Activated CD4-positive, alpha-beta memory T cell treated with anti-CD3 and anti-CD28 coated beads, Interleukin-2, amount 10 ng/mL, durations not matched to agents 7 days and 5 days (primary cell): ENCODE measurements around the gene TAS2R13. TPM values are rescaled to one million over a fixed set of nuclear protein-coding genes. Genes with fewer than 3 reads are reported as not detected.

ENCODE experiments used
- CTCF ChIA-PET: fragments of 350-600 bp; sonication (Branson Sonifier 250); formaldehyde crosslinking; loops from one replicate; lab custom pipeline; 2021; ENCODE audit warnings: antibody characterized with exemption, inconsistent platforms; lab: Charles Lee
- POLR2A ChIA-PET: fragments of 350-600 bp; sonication (Branson Sonifier 250); formaldehyde crosslinking; loops from one replicate; lab custom pipeline; 2021; ENCODE audit warnings: antibody characterized with exemption; lab: Charles Lee
- DNase-seq: peaks from one replicate; pipeline ENCODE4 v3.0.0-alpha.2; 2020
- H3K27ac Mint-ChIP-seq: one replicate; pipeline ENCODE4 v1.8.0; 2021; ENCODE audit warnings: mild to moderate bottlenecking, mixed read lengths
- H3K27me3 Mint-ChIP-seq: one replicate; pipeline ENCODE4 v1.8.0; 2021; ENCODE audit warnings: mixed read lengths
- H3K36me3 Mint-ChIP-seq: one replicate; pipeline ENCODE4 v1.8.0; 2021; ENCODE audit warnings: low read depth, mixed read lengths
- H3K4me1 Mint-ChIP-seq: one replicate; pipeline ENCODE4 v1.8.0; 2021; ENCODE audit warnings: mixed read lengths
- H3K4me3 Mint-ChIP-seq: one replicate; pipeline ENCODE4 v1.8.0; 2021; ENCODE audit warnings: mild to moderate bottlenecking, mixed read lengths
- H3K9me3 Mint-ChIP-seq: one replicate; pipeline ENCODE4 v1.8.0; 2021; ENCODE audit warnings: mixed read lengths
- total RNA-seq, 2 experiments: library from RNA; stranded (reverse); gene quantifications; one replicate each; pipeline ENCODE4 v1.2.3, GENCODE V29; 2021

Gene TAS2R13
- total RNA-seq, 2 experiments from 2014 or later: 0.23 to 0.25 TPM

DNA sequence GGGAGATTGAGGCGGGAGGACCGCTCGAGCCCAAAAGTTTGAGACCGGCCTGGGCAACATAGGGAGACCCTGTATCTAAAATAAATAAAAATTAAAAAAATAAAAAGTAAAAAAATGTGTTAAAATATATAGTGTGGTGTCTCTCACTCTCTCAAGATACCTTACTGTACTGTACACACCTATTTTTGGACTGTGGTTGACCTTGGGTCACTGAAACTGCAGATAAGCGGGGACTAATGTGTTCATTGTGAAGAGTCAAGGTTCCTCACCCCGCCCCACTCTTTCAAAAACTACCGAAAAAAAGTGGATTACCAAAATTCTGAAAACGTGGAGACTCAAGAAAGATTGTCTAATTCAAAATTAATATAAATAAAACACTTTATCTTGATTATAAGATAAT, 1.0 kb upstream of the TAS2R13 start:
- no peaks in the 10 kb centered on the region for H3K9me3 Mint-ChIP-seq
- H3K4me1 Mint-ChIP-seq: no peaks in the 10 kb centered on the region
- H3K36me3 Mint-ChIP-seq: peaks cover 2% of the 10 kb centered on the region
- no peak overlapping the region for H3K27ac Mint-ChIP-seq
- H3K27me3 Mint-ChIP-seq: no peaks in the 10 kb centered on the region
- no peak for DNase-seq
- no peak overlapping the region for H3K4me3 Mint-ChIP-seq
- ChIA-PET CTCF (no interaction called here), POLR2A (no interaction called here)

DNA sequence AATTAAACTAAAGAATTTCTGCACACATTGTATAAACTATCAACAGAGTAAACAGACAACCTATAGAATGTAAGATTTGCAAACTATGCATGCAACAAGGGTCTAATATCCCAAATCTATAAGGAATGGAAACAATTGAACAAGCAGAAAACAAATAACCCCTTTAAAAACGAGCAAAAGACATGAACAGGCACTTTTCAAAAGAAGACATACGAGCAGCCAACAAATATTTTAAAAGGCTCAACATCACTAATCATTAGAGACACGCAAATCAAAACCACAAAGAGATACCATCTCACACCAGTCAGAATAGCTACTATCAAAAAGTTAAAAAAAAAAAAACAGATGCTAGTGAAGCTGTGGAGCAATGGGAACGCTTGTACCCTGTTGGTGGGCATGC, 4.7 kb downstream of the TAS2R13 start:
- H3K4me1 Mint-ChIP-seq: no peaks in the 10 kb centered on the region
- H3K27ac Mint-ChIP-seq: no peak overlapping the region
- ChIA-PET CTCF (no interaction called here), POLR2A (no interaction called here)
- no peak for DNase-seq
- H3K9me3 Mint-ChIP-seq: peaks cover 17% of the 10 kb centered on the region
- H3K4me3 Mint-ChIP-seq: no peak overlapping the region
- H3K36me3 Mint-ChIP-seq: peaks cover 2% of the 10 kb centered on the region
- no peaks in the 10 kb centered on the region for H3K27me3 Mint-ChIP-seq

DNA sequence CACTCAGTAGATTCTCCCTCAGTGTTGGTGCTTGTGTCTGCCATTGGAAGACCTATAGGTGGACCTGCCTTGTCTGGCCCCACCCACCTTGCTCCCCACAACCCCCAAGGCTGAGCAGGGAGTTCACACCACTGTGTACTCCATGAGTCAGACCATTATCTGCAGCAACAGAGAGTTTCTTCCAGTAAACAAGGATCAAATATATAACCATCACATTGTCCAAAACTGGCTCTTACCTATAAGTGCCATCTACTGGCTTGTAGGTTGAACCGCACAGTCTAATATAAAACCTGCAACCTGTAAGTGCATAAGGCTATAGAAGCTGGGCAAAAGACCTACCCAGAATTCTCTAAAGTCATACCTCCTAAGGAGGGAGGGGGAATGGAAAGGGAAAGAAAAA, 7.9 kb downstream of the TAS2R13 start:
- CTCF ChIA-PET: no interaction called here
- Mint-ChIP-seq H3K27me3 (no peaks in the 10 kb centered on the region), H3K4me3 (no peak overlapping the region), H3K4me1 (no peaks in the 10 kb centered on the region), H3K27ac (no peak overlapping the region), H3K9me3 (peaks cover 20% of the 10 kb centered on the region), H3K36me3 (peaks cover 2% of the 10 kb centered on the region)
- POLR2A ChIA-PET: no interaction called here
- DNase-seq: no peak

DNA sequence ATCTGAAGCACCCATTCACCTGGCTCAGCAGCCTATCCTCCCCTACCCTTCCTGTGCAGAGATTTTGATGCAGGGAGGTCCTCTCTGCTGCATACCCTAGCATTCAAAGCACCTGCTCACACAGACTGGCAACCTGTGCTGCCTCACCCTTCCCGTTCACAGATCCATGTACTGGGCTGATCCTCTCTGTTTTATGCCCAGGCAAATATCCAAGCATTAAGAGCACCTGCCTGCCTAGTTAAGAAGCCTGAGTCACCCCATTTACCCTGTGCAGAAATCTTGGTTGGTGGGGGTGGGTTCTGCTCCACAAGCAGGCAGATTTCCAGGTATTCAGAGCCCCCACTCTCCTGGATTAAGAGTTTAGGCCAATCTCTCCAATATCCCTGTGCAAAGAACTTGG, 8.4 kb downstream of the TAS2R13 start:
- CTCF ChIA-PET: no interaction called here
- Mint-ChIP-seq H3K36me3 (peaks cover 2% of the 10 kb centered on the region), H3K27me3 (no peaks in the 10 kb centered on the region), H3K27ac (no peak overlapping the region), H3K4me3 (no peak overlapping the region), H3K4me1 (no peaks in the 10 kb centered on the region), H3K9me3 (peaks cover 20% of the 10 kb centered on the region)
- POLR2A ChIA-PET: no interaction called here
- DNase-seq: no peak

DNA sequence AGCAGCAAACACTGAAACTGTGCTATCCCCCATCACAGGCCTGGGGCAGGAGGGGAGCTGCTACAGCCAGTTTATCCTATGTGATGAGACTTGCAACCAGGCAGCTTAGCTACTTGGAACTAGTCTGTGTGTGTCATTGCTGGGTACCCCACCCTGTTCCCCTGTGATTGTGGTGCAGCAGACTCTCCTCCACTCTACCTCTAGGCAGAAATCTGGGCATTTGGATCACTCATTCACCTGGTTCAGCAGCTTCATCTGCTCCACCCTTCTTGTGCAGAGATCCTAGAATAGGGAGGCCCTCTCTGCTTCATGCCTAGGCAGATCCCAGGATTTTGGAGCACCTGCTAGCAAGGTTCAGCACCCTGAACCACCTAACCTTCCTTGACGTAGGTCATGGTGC, 8.8 kb downstream of the TAS2R13 start:
- Mint-ChIP-seq H3K27ac (no peak overlapping the region), H3K9me3 (peaks cover 20% of the 10 kb centered on the region), H3K4me3 (no peak overlapping the region), H3K36me3 (no peaks in the 10 kb centered on the region), H3K27me3 (no peaks in the 10 kb centered on the region), H3K4me1 (no peaks in the 10 kb centered on the region)
- ChIA-PET POLR2A (no interaction called here), CTCF (no interaction called here)
- no peak for DNase-seq

DNA sequence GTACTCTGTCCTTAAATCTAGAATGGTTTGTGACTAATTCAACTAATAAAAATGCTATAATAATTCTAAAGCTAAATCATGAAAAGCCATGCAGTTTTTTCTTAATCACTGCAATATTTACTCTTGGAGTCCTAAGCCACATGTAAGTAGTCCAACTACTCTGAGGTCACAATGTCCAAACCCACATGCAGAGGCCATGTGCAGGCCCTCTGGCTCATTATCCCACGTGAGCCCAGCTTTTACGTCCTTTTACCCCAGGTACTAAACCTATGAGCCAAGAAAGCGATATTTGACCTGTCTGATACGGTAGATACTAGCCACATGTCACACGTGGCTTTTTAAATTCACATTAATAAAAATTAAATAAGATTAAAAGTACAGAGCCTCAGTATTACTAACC, 12.5 kb downstream of the TAS2R13 start:
- DNase-seq: no peak
- Mint-ChIP-seq H3K36me3 (no peaks in the 10 kb centered on the region), H3K4me1 (no peaks in the 10 kb centered on the region), H3K27me3 (no peaks in the 10 kb centered on the region), H3K9me3 (peaks cover 2% of the 10 kb centered on the region), H3K27ac (no peak overlapping the region), H3K4me3 (no peak overlapping the region)
- ChIA-PET POLR2A (no interaction called here), CTCF (interaction anchor here (0.6 kb wide), 1 partner anchor 375 kb away, joined by 4 read pairs; no protein-coding TSS in a partner anchor)

DNA sequence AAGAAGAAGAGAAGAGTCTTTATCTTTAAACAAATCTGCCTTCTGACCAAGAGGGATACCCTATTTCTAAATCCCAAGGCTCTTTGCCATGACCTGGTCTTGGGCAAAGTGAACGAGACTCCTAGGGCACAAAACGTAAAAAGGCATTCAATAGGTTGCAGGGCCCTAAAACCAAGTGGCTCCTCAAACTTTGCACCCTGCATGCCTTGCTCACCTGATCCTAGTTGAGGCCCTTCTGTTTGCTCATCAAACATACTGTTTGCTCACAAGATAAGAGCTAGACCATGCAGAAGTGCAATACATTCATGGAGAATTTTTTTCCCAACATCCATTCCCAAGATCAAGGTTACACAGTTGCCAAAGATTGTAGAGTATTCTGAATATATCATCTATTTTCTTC, 17.4 kb downstream of the TAS2R13 start:
- POLR2A ChIA-PET: no interaction called here
- Mint-ChIP-seq H3K9me3 (no peaks in the 10 kb centered on the region), H3K4me1 (no peaks in the 10 kb centered on the region), H3K36me3 (no peaks in the 10 kb centered on the region), H3K27ac (no peak overlapping the region), H3K27me3 (no peaks in the 10 kb centered on the region), H3K4me3 (no peak overlapping the region)
- CTCF ChIA-PET: no interaction called here
- DNase-seq: no peak

DNA sequence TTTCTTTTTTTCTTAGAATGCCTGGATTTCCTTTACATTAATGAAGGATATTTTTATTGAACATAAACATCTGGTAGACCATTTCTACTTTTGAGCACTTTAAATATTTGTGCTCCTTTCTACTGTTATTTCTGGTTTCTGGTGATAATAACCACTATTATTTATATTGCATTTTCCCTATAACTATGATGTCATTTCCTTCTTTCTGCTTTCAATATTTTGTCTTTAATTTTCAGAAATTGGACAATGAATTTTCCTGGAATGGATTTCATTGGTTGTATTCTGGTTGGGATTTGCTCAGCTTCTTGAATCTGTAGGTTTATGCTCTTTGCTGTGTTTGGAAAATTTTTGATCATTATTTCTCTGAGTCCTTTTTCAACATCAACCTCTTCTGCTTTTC, 20.1 kb downstream of the TAS2R13 start:
- Mint-ChIP-seq H3K27me3 (no peaks in the 10 kb centered on the region), H3K27ac (no peak overlapping the region), H3K4me1 (no peaks in the 10 kb centered on the region), H3K9me3 (no peaks in the 10 kb centered on the region), H3K36me3 (no peaks in the 10 kb centered on the region), H3K4me3 (no peak overlapping the region)
- CTCF ChIA-PET: no interaction called here
- POLR2A ChIA-PET: no interaction called here
- DNase-seq: no peak

DNA sequence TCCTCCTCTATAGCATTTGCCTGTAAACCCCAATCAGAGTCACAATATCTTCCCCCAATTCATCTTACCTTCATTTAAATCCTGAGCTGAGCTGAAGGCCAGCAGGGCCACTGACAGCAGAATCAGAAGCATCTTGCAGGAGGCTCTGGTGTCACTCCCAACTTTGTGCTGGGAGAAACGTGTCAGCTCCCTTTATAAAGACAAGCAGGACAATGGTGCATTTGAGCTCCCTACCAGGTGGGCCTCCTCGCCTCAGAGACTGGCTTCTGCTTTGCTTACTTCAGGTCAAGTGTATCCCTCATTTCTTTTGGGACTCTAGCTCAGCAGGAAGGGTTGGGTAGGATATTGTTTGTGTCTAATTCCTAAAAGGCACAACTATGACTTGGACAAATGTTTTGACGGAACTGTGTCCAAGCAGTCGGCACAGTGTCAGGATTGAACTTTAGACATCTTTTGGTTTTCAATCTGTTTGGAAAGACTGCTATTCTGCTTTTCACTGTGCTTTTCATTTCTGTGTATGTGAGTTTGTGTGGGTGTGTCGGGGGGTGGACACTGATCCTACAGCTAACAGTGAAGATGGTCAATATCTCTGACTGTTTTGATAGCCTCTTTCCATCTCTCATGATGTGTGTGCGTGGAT, 25.2 kb downstream of the TAS2R13 start, which contains the start of gene PRH1:
Gene PRH1, minus strand, starts transcription at position 170 of the 640 bp plus-strand sequence. Its CDS starts 38 bp downstream, at position 132.
- ChIA-PET CTCF (no interaction called here), POLR2A (no interaction called here)
- Mint-ChIP-seq H3K27me3 (no peaks in the 10 kb centered on the region), H3K4me3 (no peak within 1 kb of the TSS), H3K9me3 (no peaks in the 10 kb centered on the region), H3K4me1 (no peaks in the 10 kb centered on the region), H3K36me3 (no peaks in the 10 kb centered on the region), H3K27ac (no peak within 1 kb of the TSS)
- DNase-seq: no peak

DNA sequence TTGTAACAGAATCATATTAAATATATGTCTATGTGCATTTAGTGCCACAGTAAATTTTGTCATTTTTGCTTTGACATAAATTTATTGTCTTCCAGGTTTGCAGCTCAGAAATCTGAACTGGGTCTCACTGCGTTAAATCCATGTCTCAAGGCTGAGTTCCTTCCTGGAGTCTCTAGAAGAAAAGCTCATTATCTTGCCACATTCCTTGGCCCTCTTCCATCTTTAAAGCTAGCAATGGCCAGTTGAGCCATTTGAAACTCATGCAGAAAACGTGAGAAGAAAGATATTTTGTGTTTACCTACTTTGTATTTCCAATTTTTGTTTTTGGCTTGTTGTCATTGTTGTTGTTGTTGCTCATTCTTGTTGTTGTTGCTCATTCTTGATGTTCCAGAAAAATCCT, 36.0 kb downstream of the TAS2R13 start:
- POLR2A ChIA-PET: no interaction called here
- no peak for DNase-seq
- no peak overlapping the region for H3K4me3 Mint-ChIP-seq
- peaks cover 14% of the 10 kb centered on the region for H3K36me3 Mint-ChIP-seq
- CTCF ChIA-PET: interaction anchor here (1.1 kb wide), 1 partner anchor 326 kb away, joined by 3 read pairs; no protein-coding TSS in a partner anchor
- H3K27me3 Mint-ChIP-seq: no peaks in the 10 kb centered on the region
- H3K27ac Mint-ChIP-seq: no peak overlapping the region
- H3K9me3 Mint-ChIP-seq: peaks cover 2% of the 10 kb centered on the region
- no peaks in the 10 kb centered on the region for H3K4me1 Mint-ChIP-seq

DNA sequence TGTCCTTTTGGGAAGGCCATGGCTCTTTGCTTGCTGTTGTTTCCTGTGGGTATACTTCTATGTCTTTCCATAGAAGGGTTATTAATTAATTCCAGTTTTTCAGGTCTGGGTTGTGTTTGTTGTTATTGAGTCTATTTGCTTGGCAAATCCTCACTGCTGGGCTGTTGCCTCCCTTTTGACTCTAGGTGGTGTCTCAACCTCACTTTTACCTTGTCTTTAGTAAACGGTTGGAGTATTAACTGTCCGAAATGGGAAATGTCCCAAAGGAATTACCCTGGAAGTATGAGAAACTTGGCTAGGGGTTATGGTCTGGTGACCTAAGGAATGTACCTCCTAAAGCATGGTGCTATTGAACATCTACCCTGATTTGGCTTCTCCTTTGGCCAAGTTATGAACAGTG, 42.0 kb downstream of the TAS2R13 start:
- H3K9me3 Mint-ChIP-seq: no peaks in the 10 kb centered on the region
- H3K27me3 Mint-ChIP-seq: no peaks in the 10 kb centered on the region
- POLR2A ChIA-PET: no interaction called here
- no peak overlapping the region for H3K27ac Mint-ChIP-seq
- H3K4me3 Mint-ChIP-seq: no peak overlapping the region
- DNase-seq: no peak
- no peaks in the 10 kb centered on the region for H3K4me1 Mint-ChIP-seq
- H3K36me3 Mint-ChIP-seq: no peaks in the 10 kb centered on the region
- CTCF ChIA-PET: no interaction called here

DNA sequence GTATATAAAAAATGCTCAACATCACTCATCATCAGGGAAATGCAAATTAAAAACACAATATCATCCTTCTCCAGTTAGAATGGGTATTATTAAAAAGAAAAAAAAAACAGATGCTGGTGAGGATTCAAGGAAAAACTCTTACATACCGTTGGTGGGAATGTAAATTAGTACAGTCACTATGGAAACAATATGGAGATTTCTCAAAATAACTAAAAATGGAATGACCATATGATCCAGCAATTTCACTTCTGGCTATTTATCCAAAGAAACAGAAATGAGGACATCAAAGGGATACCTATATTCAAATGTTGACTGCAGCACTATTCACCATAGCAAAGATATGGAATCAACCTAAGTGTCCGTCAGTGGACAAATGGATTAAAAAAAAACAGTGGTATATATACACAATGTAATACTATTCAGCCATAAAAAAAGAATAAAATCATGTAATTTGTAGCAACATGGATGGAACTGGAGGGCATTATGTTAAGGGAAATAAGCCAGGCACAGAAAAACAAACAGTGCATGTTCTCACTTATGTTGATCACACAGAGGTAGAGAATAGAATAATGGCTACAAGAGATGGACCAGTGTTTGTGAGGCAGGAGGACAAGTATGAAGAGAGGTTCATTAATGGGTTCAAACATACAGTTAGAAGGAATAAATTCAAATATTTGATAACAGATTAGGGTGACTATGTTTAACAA, 45.7 kb downstream of the TAS2R13 start:
- ChIA-PET CTCF (no interaction called here), POLR2A (no interaction called here)
- DNase-seq: no peak
- Mint-ChIP-seq H3K9me3 (peaks cover 12% of the 10 kb centered on the region), H3K36me3 (peaks cover 2% of the 10 kb centered on the region), H3K27me3 (no peaks in the 10 kb centered on the region), H3K4me1 (no peaks in the 10 kb centered on the region), H3K27ac (no peak overlapping the region), H3K4me3 (no peak overlapping the region)

DNA sequence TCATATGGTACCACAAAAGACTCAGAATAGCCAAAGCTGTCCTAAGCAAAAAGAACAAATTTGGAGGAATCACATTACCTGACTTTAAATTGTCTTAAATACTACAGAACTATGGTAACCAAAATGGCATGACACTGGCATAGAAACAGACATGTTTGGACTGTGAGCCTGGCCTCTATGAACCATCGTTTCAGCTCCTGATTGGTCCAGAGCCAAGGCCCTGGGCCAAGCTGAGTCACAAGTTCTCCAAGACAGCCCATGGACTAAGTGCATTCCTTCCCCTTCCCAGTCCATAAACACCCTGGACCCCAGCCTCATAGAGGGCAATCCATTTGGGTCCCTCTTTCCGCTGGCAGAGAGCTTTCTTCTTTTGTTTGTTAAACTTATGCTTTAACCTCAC, 48.0 kb downstream of the TAS2R13 start:
- POLR2A ChIA-PET: no interaction called here
- CTCF ChIA-PET: no interaction called here
- Mint-ChIP-seq H3K4me3 (no peak overlapping the region), H3K27me3 (no peaks in the 10 kb centered on the region), H3K36me3 (peaks cover 14% of the 10 kb centered on the region), H3K27ac (no peak overlapping the region), H3K9me3 (peaks cover 30% of the 10 kb centered on the region), H3K4me1 (no peaks in the 10 kb centered on the region)
- DNase-seq: no peak
